ENCODE measurements around the gene EHD4. TPM values are rescaled to one million over a fixed set of nuclear protein-coding genes. Genes with fewer than 3 reads are reported as not detected.

Gene EHD4
- polyA plus RNA-seq, 4 donors = 16.6 to 18.2 (median 17.1) TPM

DNA sequence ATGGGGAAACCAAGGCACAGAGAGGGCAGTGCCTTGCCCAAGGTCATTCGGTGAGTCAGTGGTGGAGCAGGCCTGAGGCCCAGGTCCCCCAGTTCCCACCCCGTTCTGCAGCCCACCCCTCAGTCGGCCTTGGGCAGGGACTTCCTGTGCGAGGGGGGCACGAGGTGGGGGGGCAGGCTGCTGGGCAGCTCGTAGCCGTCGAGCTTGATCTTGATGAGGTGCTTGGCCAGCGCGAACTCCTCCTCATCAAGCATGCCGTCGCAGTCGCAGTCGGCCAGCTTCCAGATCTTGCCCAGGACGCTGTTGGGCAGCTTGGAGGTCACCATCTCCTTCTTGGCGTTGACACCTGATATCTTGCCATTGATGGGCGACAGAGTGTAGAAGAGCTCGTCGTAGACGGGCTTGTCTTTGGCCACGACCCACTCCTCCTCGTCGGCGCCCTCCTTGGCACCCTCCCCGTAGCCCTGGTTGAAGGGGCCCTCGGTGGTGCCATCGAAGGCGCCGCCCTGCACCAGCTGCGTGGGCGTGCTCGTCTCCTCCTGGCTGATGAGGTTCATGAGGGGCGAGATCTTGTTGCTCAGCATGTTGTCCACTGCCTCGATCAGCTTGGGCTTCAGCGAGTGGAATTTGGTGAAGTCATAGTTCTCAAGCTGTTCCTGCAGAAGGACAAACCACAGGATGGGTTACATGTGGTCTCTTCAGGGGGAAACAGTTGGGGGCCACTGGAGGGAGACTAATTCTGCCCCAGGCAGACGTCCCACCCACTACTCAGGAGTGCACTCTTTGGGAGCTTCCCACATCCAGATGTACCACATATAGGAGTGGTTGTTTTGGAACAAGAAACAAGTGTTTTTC lies 71.6 kb downstream of the EHD4 start:
- no peak for DNase-seq (ENCODE audit: low read depth in 4 of 4, low spot score in 2 of 4)

DNA sequence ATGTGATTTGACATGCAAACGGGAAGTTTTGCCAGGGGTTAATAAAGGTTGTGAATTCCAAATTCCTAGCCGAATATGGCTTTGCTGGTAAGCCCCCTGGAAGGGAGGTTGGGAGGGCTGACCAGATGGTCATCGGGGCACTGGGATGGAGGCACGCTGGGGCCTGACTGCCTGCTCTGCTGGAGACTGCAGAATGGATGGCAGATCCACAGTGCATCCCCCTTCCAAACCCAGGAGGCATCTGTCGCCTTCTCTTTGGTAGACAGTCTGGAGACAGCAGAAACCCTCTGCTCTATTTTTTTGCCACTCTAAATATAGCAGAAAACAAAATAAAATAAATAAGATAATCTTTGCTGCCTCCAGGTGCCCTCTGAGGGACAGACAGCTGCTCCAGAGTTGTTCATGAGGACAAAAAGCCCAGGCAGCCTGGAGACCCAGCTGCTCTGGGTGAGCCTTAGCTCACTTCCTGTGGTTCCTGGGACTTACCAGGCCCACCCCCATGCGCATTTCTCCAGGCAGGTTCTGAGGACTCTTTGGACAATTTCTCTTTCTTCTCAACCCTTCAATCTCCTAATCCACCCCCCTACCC lies 72.4 kb downstream of the EHD4 start:
- no peak for DNase-seq (ENCODE audit: low read depth in 4 of 4, low spot score in 2 of 4)

GRCh38 chr15:41897363-41897799 lies 75.0 kb downstream of the EHD4 start:
- peak in 1 of 4 donors; percentile 53 for DNase-seq (ENCODE audit: low read depth in 4 of 4, low spot score in 2 of 4)

DNA sequence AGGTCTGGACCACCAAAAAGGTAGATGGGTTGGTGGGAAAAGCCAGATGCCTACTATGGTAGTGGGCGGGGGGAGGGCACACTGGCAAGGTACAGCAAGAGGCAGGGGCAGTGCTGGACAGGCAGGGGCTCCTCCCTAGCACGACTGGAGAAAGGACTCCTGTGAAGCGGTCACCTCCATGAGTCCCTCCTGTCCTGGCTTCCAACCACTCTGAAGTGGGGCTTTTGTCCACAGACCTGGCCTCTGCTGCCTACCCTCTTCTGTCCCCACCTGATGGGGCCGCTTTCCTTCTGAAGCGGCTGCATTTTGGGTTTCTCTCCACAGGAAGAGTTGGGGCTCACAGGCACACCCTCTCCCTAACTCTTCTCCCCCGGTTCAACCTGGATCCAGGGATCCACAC lies 75.8 kb downstream of the EHD4 start:
- no peak for DNase-seq (ENCODE audit: low read depth in 4 of 4, low spot score in 2 of 4)

DNA sequence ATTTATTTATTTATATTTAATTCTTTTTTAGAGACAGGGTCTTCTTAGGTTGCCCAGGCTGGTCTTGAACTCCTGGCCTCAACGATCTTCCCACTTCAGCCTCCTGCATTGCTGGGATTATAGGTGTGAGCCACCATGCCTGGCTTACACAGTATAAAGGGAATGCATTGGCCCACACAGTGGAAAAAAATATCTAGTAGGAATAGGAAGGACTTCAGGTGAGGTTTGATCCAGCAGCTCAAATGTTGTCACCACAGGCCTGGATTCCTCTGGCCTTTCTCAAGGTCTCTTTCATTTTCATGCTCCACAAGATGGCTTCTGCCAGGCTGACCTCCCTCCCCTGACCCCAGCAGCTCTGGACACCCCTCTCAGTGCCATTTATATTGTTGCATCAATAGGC lies 76.4 kb downstream of the EHD4 start:
- no peak for DNase-seq (ENCODE audit: low read depth in 4 of 4, low spot score in 2 of 4)

- no peak for DNase-seq (ENCODE audit: low read depth in 4 of 4, low spot score in 2 of 4)
Measured at GRCh38 chr15:41895491-41895890, 76.9 kb downstream of the EHD4 start.

GRCh38 chr15:41894791-41895463 lies 77.4 kb downstream of the EHD4 start:
- DNase-seq (ENCODE audit: low read depth in 4 of 4, low spot score in 2 of 4) = no peak

DNA sequence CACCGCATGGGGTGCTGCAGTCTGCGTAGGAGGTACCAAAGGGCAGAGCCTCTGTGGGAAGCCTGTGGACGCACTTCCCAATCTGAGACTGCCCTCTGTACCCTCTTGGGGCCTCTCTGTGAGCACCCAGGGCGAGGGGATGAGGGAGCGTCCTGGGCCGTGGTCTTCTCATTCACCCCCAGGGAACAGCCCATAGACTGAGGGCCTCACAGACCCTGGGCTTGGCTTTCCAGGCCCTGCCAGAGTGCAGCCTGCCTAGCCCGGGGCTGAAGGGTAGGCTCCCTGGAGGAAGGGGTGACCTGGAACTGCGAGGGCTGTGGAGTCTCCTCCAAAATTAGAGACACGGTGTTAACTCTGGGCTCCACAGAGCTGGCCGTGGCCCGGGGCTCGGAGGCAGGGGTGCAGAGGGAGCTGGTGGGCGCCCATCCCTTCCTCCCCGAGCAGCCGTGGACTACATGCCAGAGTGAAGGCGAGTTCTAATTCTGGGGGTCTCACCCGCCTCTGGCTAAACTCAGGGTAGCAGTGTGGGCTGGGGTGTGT lies 78.0 kb downstream of the EHD4 start:
- no peak for DNase-seq (ENCODE audit: low read depth in 4 of 4, low spot score in 2 of 4)

GRCh38 chr15:41893422-41894250 lies 78.7 kb downstream of the EHD4 start, which contains the start of gene SPTBN5:
Gene SPTBN5 (minus strand): TSS chr15:41894053. CDS start chr15:41893497, 556 bp downstream.
- no peak for DNase-seq (ENCODE audit: low read depth in 4 of 4, low spot score in 2 of 4)

- no peak for DNase-seq (ENCODE audit: low read depth in 4 of 4, low spot score in 2 of 4)
Measured at GRCh38 chr15:41892621-41893421, 79.5 kb downstream of the EHD4 start.

DNA sequence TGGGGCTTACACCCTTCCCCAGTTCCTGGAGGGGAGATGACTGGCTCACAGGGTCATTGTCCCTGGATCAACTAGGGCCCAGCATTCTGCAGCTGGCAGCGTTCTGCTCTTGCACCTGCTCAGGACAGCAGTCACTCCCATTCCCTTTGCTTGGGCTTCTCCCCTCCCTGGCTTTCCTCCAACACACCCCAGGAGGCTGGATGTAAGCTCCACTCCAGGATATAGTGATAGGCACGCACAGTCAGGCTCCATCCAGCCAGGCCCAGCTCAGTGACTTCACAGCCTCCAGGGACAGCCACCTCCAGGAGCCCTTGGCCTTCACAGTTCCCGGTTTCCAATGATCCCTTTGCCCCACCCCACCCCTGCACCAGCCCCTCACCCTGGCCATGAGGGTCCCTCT lies 80.4 kb downstream of the EHD4 start:
- DNase-seq (ENCODE audit: low read depth in 4 of 4, low spot score in 2 of 4) = no peak

DNA sequence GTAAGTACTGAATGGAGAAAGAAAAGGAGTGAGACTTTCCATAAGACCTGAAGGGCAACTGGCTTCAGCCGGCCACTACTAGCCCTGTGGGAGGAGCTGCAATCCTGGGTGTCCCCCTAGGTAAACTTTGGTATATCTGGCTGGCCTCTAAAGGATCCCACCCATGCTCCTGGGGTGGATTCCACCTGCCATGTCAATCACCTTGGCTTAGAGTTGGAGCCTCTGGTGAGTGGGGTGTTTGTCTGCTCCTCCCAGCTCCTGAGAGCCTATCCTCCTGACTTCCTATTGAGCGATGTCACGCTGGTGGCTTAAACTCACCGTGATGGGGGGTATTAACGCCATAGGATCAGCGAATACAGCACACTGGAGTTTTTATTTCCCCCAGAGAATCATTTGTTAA lies 81.1 kb downstream of the EHD4 start:
- DNase-seq (ENCODE audit: low read depth in 4 of 4, low spot score in 2 of 4) = no peak

GRCh38 chr15:41890050-41890690 lies 82.2 kb downstream of the EHD4 start:
- DNase-seq (ENCODE audit: low read depth in 4 of 4, low spot score in 2 of 4) = no peak

GRCh38 chr15:41888662-41889253 lies 83.6 kb downstream of the EHD4 start:
- no peak for DNase-seq (ENCODE audit: low read depth in 4 of 4, low spot score in 2 of 4)

DNA sequence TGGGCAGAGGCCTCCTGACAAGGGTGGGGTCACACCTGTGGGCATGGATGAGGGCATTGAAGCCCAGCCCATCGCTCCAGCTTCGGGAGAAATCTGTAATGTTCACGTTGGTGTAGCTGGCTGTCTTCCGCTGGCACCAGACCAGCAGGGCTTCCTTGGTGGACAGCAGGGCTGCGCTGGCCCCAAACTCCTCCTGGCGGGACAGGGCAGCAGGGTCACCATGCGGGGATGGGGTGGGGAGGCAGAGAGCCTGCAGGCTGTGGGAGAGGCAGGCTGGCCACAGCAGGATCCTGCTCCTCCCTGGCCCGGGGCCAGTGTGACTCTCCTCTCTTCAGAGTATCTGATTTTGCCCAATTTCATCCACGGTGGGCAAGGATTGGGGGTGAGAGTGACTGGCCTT lies 84.5 kb downstream of the EHD4 start:
- no peak for DNase-seq (ENCODE audit: low read depth in 4 of 4, low spot score in 2 of 4)

GRCh38 chr15:41887161-41887560 lies 85.2 kb downstream of the EHD4 start:
- no peak for DNase-seq (ENCODE audit: low read depth in 4 of 4, low spot score in 2 of 4)

DNA sequence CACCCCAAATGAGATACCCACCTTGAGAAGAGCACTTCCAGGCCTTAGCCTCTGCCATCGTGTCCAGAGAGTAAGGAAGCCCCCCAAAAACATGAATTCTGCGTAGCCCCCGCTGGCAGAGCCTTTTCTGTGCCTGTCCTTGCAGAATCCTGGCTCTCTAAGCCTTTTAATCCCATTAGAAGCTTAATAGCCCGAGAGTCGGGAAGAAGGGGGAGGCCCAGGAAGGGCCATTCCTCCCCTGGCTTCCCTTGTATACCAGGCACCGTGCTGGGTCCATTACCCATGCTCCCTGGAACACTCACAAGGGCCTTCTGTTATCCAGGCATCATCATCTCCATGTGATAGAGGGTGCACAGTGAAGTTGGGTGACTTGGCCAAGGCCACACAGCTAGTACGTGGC lies 85.6 kb downstream of the EHD4 start:
- no peak for DNase-seq (ENCODE audit: low read depth in 4 of 4, low spot score in 2 of 4)

DNA sequence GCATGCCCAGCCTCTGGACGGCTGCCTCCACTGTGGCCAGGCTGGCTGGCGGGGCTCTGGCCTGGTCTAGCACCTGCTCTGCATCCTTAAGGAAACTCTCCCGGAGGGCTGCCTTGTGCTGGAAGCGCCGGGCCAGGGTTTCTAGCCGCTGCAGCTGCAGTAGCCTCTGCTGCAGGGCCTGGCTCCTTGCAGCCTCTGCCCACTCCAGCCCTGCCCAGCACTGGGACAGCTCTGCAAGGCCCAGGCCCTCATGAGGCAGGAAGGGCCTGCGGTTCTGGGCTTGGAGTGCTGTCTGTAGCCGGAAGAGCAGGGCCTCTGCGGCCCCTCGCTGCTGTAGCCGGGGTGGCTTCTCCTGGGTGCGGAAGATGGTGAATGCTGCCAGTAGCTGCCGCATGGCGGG lies 86.5 kb downstream of the EHD4 start:
- DNase-seq (ENCODE audit: low read depth in 4 of 4, low spot score in 2 of 4) = no peak

GRCh38 chr15:41885321-41885720 lies 87.0 kb downstream of the EHD4 start:
- DNase-seq (ENCODE audit: low read depth in 4 of 4, low spot score in 2 of 4) = no peak

Data from left renal cortex interstitium (tissue), 4 donors.